Transverse colon (tissue), 4 donors: ENCODE measurements around the gene SRPRB. TPM values are rescaled to one million over a fixed set of nuclear protein-coding genes. Genes with fewer than 3 reads are reported as not detected.

Experiments
- DNase-seq: peaks from one replicate; pipeline ENCODE4 v3.0.0-alpha.2; 2019
- H3K27ac ChIP-seq, 4 donors: fragments of 200-600 bp; sonication (generic); 2 replicates each; pipeline ENCODE4 v1.5.1; 2016 to 2018; ENCODE audit warnings: inconsistent platforms in 4 of 4
- H3K27me3 ChIP-seq: fragments of 200-600 bp; sonication (generic); 2 replicates; pipeline ENCODE4 v1.5.1; 2017; ENCODE audit warnings: inconsistent platforms
- H3K36me3 ChIP-seq, 4 donors: fragments of 200-600 bp; sonication (generic); 2 replicates each; pipeline ENCODE4 v1.5.1; 2017 to 2019; ENCODE audit warnings: inconsistent platforms in 4 of 4
- H3K4me1 ChIP-seq, 4 donors: fragments of 200-600 bp; sonication (generic); 2 replicates each; pipeline ENCODE4 v1.5.1; 2017 to 2020; ENCODE audit warnings: inconsistent platforms in 4 of 4
- H3K4me3 ChIP-seq, 4 donors: fragments of 200-600 bp; sonication (generic); 1 replicate in 1 of 4; 2 replicates in 3 of 4; pipeline versions ENCODE4 v1.5.1 to v1.6.1; 2017 to 2019; ENCODE audit warnings: inconsistent platforms in 4 of 4
- H3K9me3 ChIP-seq, 2 donors: fragments of 200-600 bp; sonication (generic); 2 replicates each; pipeline ENCODE4 v1.5.1; 2017 to 2019; ENCODE audit warnings: inconsistent platforms in 2 of 2
- CTCF ChIP-seq, 5 experiments: fragments of 200-600 bp in 3 of 5; fragments of 450-650 bp in 2 of 5; sonication (generic) in 3 of 5; IDR thresholded peaks; 1 replicate in 2 of 5; 2 replicates in 3 of 5; pipeline ENCODE4 v1.5.1; 2016 to 2017; ENCODE audit warnings: antibody characterized with exemption in 5 of 5, inconsistent platforms in 3 of 5, mild to moderate bottlenecking in 2 of 5, moderate library complexity in 1 of 5
- EP300 ChIP-seq: sonication (generic); formaldehyde crosslinking; IDR thresholded peaks from one replicate; pipeline ENCODE4 v1.6.1; 2017; ENCODE audit warnings: antibody characterized with exemption, low read depth
- POLR2A ChIP-seq: fragments of 450-650 bp; IDR thresholded peaks from one replicate; pipeline ENCODE4 v1.6.1; 2016; ENCODE audit warnings: antibody characterized with exemption, mild to moderate bottlenecking, moderate library complexity
- POLR2AphosphoS5 ChIP-seq, 3 donors: sonication (generic); formaldehyde crosslinking; IDR thresholded peaks; one replicate each; pipeline ENCODE4 v1.6.1; 2016; ENCODE audit warnings: antibody characterized with exemption in 3 of 3
- WGBS, 2 donors: methylation state at CpG; one replicate each; pipeline ENCODE4 v1.1.5; 2018; ENCODE audit warnings: low coverage in 1 of 2; 5-methylcytosine and 5-hydroxymethylcytosine counted together
- in situ Hi-C, 4 donors: fragments of 200-750 bp; cut with MboI; loops; one replicate each; pipeline versions ENCODE4 v1.15.0 to v1.15.1; 2017; ENCODE audit warnings: low sequenced_read_pairs in 3 of 4, low pct_ligation_motif_present in 1 of 4, low pct_unique_long_range_greater_than_20kb in 1 of 4
- intact Hi-C: fragments of 100-400 bp; cut with DNase I; formaldehyde crosslinking; loops from one replicate; pipeline ENCODE4 v1.15.1; 2023; ENCODE audit warnings: low total_unique reads
- total RNA-seq, 4 donors: library from RNA; depleted of rRNA; stranded (reverse); fragments of >200 nt; gene quantifications; one replicate each; pipeline ENCODE4 v1.1.0, GENCODE V29; 2016

SRPRB gene
- total RNA-seq, 4 donors from 2014 or later: 1.5 to 14.6 (median 8.1) TPM

DNA sequence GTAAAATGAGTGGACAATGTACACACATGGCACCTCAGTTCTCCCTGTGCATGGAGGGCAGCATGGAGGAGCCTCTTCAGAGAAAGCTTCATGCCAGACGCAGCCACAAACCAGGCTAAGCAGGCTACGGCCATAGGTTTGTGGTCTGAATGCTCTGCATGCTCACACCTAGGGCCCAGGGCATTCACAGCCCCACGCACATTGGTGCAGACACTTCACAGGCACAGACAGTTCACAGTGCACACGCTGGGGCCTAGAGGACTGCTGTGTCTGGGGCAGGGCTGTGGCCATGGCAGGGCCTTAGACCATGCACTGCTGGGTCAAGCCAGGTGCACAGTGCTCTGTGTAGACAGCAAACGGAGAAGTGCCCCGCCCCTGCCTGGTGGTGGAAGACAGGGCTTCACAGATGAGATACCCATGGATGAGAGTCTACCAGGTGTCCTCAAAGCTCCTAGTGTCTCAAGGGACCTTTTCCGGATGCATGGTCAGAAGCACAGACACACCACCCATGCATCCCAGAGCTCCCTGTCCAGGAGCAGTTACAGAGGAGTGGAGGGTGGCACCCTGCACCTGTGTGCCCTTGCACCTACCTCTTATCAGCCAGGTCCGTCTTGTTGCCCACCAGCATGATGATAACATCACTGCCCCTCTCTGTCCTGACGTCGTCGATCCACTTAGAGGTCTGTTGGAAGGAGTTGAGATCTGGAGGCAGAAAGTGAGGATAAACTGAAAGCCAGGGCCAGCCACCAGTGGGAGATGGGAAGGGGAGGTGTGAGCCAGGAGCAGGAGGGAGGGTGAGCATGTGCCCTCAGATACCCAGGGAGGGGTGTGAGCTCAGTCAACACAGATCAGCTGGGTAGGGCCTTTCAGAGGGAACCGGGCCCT, 33.5 kb downstream of the SRPRB start:
- in situ Hi-C loops: no loop called here
- Histone ChIP-seq H3K4me3 (no peak overlapping the region), H3K27me3 (no peaks in the 10 kb centered on the region), H3K9me3 (no peaks in the 10 kb centered on the region), H3K27ac (no peak overlapping the region), H3K4me1 (no peaks in the 10 kb centered on the region), H3K36me3 (no peaks in the 10 kb centered on the region)
- 88% methylated on average over 12 of the region's 12 CpGs; no CpG with 5 or more reads in 1 of the 2 donors for WGBS, 2 donors
- no peak for TF ChIP-seq POLR2AphosphoS5 (IDR thresholded peaks at IDR 0.05)
- TF ChIP-seq EP300: no peak
- TF ChIP-seq CTCF (IDR thresholded peaks at IDR 0.05): no peak
- no peak for TF ChIP-seq POLR2A
- intact Hi-C loops: no loop called here
- no peak for DNase-seq

- TF ChIP-seq CTCF (IDR thresholded peaks at IDR 0.05) (no peak), POLR2AphosphoS5 (IDR thresholded peaks at IDR 0.05) (no peak), EP300 (no peak), POLR2A (no peak)
- Histone ChIP-seq H3K36me3 (no peaks in the 10 kb centered on the region), H3K4me3 (no peak overlapping the region), H3K4me1 (no peaks in the 10 kb centered on the region), H3K9me3 (no peaks in the 10 kb centered on the region), H3K27me3 (no peaks in the 10 kb centered on the region), H3K27ac (no peak overlapping the region)
- intact Hi-C loops (no loop called here), in situ Hi-C loops (no loop called here)
- 67 to 84% methylated on average over 3 to 8 of the region's 9 CpGs for WGBS, 2 donors
- DNase-seq: no peak
These were observed 34.6 kb downstream of the SRPRB start for GRCh38 chr3:133840055-133840737.

GRCh38 chr3:133840767-133841166, 35.2 kb downstream of the SRPRB start:
- TF ChIP-seq POLR2A (no peak), EP300 (no peak), CTCF (IDR thresholded peaks at IDR 0.05) (no peak)
- in situ Hi-C loops (no loop called here), intact Hi-C loops (no loop called here)
- H3K27ac ChIP-seq: no peak overlapping the region
- WGBS, 2 donors: 84% methylated on average over 3 of the region's 6 CpGs; no CpG with 5 or more reads in 1 of the 2 donors
- no peaks in the 10 kb centered on the region for H3K4me1 ChIP-seq
- no peak overlapping the region for H3K4me3 ChIP-seq
- H3K9me3 ChIP-seq: no peaks in the 10 kb centered on the region
- H3K27me3 ChIP-seq: no peaks in the 10 kb centered on the region
- no peak for DNase-seq
- no peaks in the 10 kb centered on the region for H3K36me3 ChIP-seq

GRCh38 chr3:133841196-133841595, 35.6 kb downstream of the SRPRB start:
- DNase-seq: no peak
- no peaks in the 10 kb centered on the region for H3K4me1 ChIP-seq
- intact Hi-C loops (no loop called here), in situ Hi-C loops (no loop called here)
- H3K27me3 ChIP-seq: no peaks in the 10 kb centered on the region
- TF ChIP-seq CTCF (IDR thresholded peaks at IDR 0.05): no peak
- no peak for TF ChIP-seq POLR2A
- TF ChIP-seq POLR2AphosphoS5 (IDR thresholded peaks at IDR 0.05): no peak
- no peak for TF ChIP-seq EP300
- no peak overlapping the region for H3K27ac ChIP-seq
- no peak overlapping the region for H3K4me3 ChIP-seq
- H3K9me3 ChIP-seq: no peaks in the 10 kb centered on the region
- 94% methylated on average over 8 of the region's 8 CpGs; no CpG with 5 or more reads in 1 of the 2 donors for WGBS, 2 donors
- no peaks in the 10 kb centered on the region for H3K36me3 ChIP-seq
